ENCODE results near the gene IFT20.
A peak's percentile ranks its signal among the peaks of the same experiment; 100 is the strongest.

IFT20 gene

GRCh38 chr17:28334666-28335200 lies 539 bp downstream of the IFT20 start:
- Mint-ChIP-seq H3K4me3 (peak overlapping the region; percentile 98 to 99 (median 99)), H3K27ac (peak overlapping the region; percentile 45 to 88 (median 79)), H3K27me3 (ENCODE audit: low read depth) (no peaks in the 10 kb centered on the region), H3K4me1 (peaks cover 48% of the 10 kb centered on the region), H3K36me3 (ENCODE audit: low read depth) (peaks cover 4% of the 10 kb centered on the region), H3K9me3 (no peaks in the 10 kb centered on the region)
- TF ChIP-seq CTCF (IDR thresholded peaks at IDR 0.05; ENCODE audit: unreplicated experiment in 3 of 3) = no peak

- Mint-ChIP-seq H3K9me3 (no peaks in the 10 kb centered on the region), H3K4me1 (peaks cover 48% of the 10 kb centered on the region), H3K27me3 (ENCODE audit: low read depth) (no peaks in the 10 kb centered on the region), H3K36me3 (ENCODE audit: low read depth) (peaks cover 5% of the 10 kb centered on the region), H3K4me3 (peak overlapping the region; percentile 98 to 99 (median 99)), H3K27ac (peak overlapping the region; percentile 23 to 79 (median 46))
- no peak for TF ChIP-seq CTCF (IDR thresholded peaks at IDR 0.05; ENCODE audit: unreplicated experiment in 3 of 3)
Observed at GRCh38 chr17:28334171-28334570, 1.1 kb downstream of the IFT20 start.

- peak overlapping the region in 1 of 3 experiments; percentile 9 for H3K27ac Mint-ChIP-seq
- H3K4me3 Mint-ChIP-seq = peak overlapping the region; percentile 98 to 99 (median 99)
- no peaks in the 10 kb centered on the region for H3K27me3 Mint-ChIP-seq (ENCODE audit: low read depth)
- H3K9me3 Mint-ChIP-seq = no peaks in the 10 kb centered on the region
- TF ChIP-seq CTCF (IDR thresholded peaks at IDR 0.05; ENCODE audit: unreplicated experiment in 3 of 3) = no peak
- H3K4me1 Mint-ChIP-seq = peaks cover 42% of the 10 kb centered on the region
- peaks cover 9% of the 10 kb centered on the region for H3K36me3 Mint-ChIP-seq (ENCODE audit: low read depth)
Observed at GRCh38 chr17:28333083-28333746, 2.1 kb downstream of the IFT20 start.

GRCh38 chr17:28331891-28332420 lies 3.3 kb downstream of the IFT20 start:
- TF ChIP-seq CTCF (IDR thresholded peaks at IDR 0.05; ENCODE audit: unreplicated experiment in 3 of 3) = no peak
- H3K27me3 Mint-ChIP-seq (ENCODE audit: low read depth) = no peaks in the 10 kb centered on the region
- H3K4me1 Mint-ChIP-seq = peaks cover 32% of the 10 kb centered on the region
- H3K36me3 Mint-ChIP-seq (ENCODE audit: low read depth) = peaks cover 19% of the 10 kb centered on the region
- H3K4me3 Mint-ChIP-seq = peak overlapping the region; percentile 46 to 99 (median 98)
- no peaks in the 10 kb centered on the region for H3K9me3 Mint-ChIP-seq
- no peak overlapping the region for H3K27ac Mint-ChIP-seq

GRCh38 chr17:28330671-28331070 lies 4.6 kb downstream of the IFT20 start:
- peaks cover 28% of the 10 kb centered on the region for H3K36me3 Mint-ChIP-seq (ENCODE audit: low read depth)
- no peak overlapping the region for H3K27ac Mint-ChIP-seq
- H3K4me3 Mint-ChIP-seq = peak overlapping the region in 1 of 3 experiments; percentile 69
- no peaks in the 10 kb centered on the region for H3K9me3 Mint-ChIP-seq
- H3K27me3 Mint-ChIP-seq (ENCODE audit: low read depth) = no peaks in the 10 kb centered on the region
- H3K4me1 Mint-ChIP-seq = peaks cover 24% of the 10 kb centered on the region
- no peak for TF ChIP-seq CTCF (IDR thresholded peaks at IDR 0.05; ENCODE audit: unreplicated experiment in 3 of 3)
